ENCODE data around the gene P2RY2.

DNA sequence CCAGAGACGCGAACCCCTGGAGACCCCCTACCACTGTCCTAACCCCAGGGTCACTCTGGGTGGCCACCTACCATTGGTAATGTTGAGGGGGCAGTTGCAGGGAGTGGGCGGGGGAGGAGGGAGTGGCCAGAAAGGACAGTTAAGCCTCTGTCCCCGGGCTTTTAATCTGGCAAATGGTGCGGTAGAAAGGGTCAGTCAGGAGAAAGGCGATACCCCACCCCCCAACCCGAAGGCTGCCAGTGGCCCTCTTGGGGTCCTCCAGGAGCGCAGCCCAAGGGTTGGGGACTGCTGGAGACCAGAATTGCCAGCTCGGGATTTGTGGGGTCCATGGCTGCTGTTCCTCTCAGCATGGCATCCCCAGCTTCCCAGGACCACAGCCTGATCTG is 742 bp downstream of the P2RY2 start:
- no peak for TF ChIP-seq POLR2A (IDR thresholded peaks at IDR 0.05)
- TF ChIP-seq, protein P1, sequence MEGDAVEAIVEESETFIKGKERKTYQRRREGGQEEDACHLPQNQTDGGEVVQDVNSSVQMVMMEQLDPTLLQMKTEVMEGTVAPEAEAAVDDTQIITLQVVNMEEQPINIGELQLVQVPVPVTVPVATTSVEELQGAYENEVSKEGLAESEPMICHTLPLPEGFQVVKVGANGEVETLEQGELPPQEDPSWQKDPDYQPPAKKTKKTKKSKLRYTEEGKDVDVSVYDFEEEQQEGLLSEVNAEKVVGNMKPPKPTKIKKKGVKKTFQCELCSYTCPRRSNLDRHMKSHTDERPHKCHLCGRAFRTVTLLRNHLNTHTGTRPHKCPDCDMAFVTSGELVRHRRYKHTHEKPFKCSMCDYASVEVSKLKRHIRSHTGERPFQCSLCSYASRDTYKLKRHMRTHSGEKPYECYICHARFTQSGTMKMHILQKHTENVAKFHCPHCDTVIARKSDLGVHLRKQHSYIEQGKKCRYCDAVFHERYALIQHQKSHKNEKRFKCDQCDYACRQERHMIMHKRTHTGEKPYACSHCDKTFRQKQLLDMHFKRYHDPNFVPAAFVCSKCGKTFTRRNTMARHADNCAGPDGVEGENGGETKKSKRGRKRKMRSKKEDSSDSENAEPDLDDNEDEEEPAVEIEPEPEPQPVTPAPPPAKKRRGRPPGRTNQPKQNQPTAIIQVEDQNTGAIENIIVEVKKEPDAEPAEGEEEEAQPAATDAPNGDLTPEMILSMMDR (IDR thresholded peaks at IDR 0.05): no peak

Data from esophagus squamous epithelium (tissue), 4 donors.